ENCODE measurements around the gene RGS7. TPM values are rescaled to one million over a fixed set of nuclear protein-coding genes. Genes with fewer than 3 reads are reported as not detected.

Gene RGS7
- total RNA-seq, 2 donors from 2014 or later: 0.10 to 0.24 TPM

- Histone ChIP-seq H3K27me3 (no peaks in the 10 kb centered on the region), H3K4me1 (no peaks in the 10 kb centered on the region), H3K36me3 (no peaks in the 10 kb centered on the region), H3K9me3 (no peaks in the 10 kb centered on the region), H3K27ac (no peak overlapping the region), H3K4me3 (no peak overlapping the region), H3K9ac (ENCODE audit: low read depth in 2 of 2, low read length in 2 of 2) (no peak overlapping the region)
- intact Hi-C loops (cut with DNase I): no loop called here
- DNase-seq: no peak
- TF ChIP-seq CTCF (IDR thresholded peaks at IDR 0.05): no peak
Measured at GRCh38 chr1:240758296-240758695, 598.7 kb downstream of the RGS7 start.

GRCh38 chr1:240747907-240748306, 609.1 kb downstream of the RGS7 start:
- no peaks in the 10 kb centered on the region for H3K4me1 ChIP-seq
- H3K27ac ChIP-seq: no peak overlapping the region
- no peak overlapping the region for H3K4me3 ChIP-seq
- no peak overlapping the region for H3K9ac ChIP-seq (ENCODE audit: low read depth in 2 of 2, low read length in 2 of 2)
- H3K27me3 ChIP-seq: no peaks in the 10 kb centered on the region
- TF ChIP-seq CTCF (IDR thresholded peaks at IDR 0.05): no peak
- no peaks in the 10 kb centered on the region for H3K9me3 ChIP-seq
- DNase-seq: no peak
- H3K36me3 ChIP-seq: no peaks in the 10 kb centered on the region
- intact Hi-C loops (cut with DNase I): no loop called here

DNA sequence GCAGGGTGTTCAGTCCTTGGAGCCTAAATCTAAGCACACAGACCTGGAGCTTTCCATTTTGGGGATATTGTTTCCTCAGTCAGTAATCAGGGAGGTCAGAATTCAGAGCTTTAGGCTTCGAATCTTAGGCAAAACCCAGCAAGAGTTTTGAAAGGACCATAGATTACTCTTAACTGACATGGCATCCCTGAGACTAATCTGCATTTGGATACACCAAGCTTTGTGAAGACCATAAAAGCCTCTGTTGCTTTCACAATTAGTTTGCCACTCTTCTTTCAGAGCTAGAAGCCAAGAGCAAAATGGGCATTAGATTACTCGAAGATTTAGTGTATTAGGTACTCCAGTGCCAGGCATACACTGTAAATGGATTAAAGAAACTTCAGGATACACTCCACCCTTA, 613.3 kb downstream of the RGS7 start:
- Histone ChIP-seq H3K4me1 (no peaks in the 10 kb centered on the region), H3K9ac (ENCODE audit: low read depth in 2 of 2, low read length in 2 of 2) (no peak overlapping the region), H3K9me3 (no peaks in the 10 kb centered on the region), H3K27ac (no peak overlapping the region), H3K27me3 (no peaks in the 10 kb centered on the region), H3K36me3 (no peaks in the 10 kb centered on the region), H3K4me3 (no peak overlapping the region)
- DNase-seq: no peak
- intact Hi-C loops (cut with DNase I): no loop called here
- no peak for TF ChIP-seq CTCF (IDR thresholded peaks at IDR 0.05)

DNA sequence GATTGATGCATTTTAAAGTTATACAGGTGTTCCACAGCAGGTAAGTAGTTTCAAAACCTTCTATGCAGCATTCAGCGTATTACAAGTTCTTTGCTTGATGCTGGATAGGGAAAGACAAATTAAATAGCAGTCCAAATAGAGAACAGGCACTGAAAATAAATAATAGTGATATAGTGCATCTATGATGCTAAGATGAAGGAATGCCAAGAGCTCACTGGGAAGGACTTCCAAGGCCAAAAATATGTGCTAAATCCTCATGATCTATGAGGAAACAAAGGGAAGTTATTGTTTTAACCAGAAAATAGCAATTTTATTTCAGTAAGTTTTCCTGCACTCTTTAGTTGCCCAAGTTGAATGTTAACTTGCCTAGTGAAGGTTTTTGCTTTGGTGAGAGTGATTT, 617.3 kb downstream of the RGS7 start:
- Histone ChIP-seq H3K27ac (no peak overlapping the region), H3K36me3 (no peaks in the 10 kb centered on the region), H3K4me1 (no peaks in the 10 kb centered on the region), H3K27me3 (no peaks in the 10 kb centered on the region), H3K9me3 (no peaks in the 10 kb centered on the region), H3K4me3 (no peak overlapping the region), H3K9ac (ENCODE audit: low read depth in 2 of 2, low read length in 2 of 2) (no peak overlapping the region)
- DNase-seq: no peak
- no peak for TF ChIP-seq CTCF (IDR thresholded peaks at IDR 0.05)
- intact Hi-C loops (cut with DNase I): no loop called here

- no peak for DNase-seq
- intact Hi-C loops (cut with DNase I): no loop called here
- no peaks in the 10 kb centered on the region for H3K4me1 ChIP-seq
- H3K27me3 ChIP-seq: no peaks in the 10 kb centered on the region
- TF ChIP-seq CTCF (IDR thresholded peaks at IDR 0.05): no peak
- no peak overlapping the region for H3K4me3 ChIP-seq
- no peak overlapping the region for H3K9ac ChIP-seq (ENCODE audit: low read depth in 2 of 2, low read length in 2 of 2)
- H3K9me3 ChIP-seq: no peaks in the 10 kb centered on the region
- no peaks in the 10 kb centered on the region for H3K36me3 ChIP-seq
- no peak overlapping the region for H3K27ac ChIP-seq
Measured at GRCh38 chr1:240739139-240739538, 617.9 kb downstream of the RGS7 start.

- TF ChIP-seq CTCF (IDR thresholded peaks at IDR 0.05): no peak
- no peaks in the 10 kb centered on the region for H3K36me3 ChIP-seq
- no peaks in the 10 kb centered on the region for H3K4me1 ChIP-seq
- intact Hi-C loops (cut with DNase I): no loop called here
- H3K27me3 ChIP-seq: no peaks in the 10 kb centered on the region
- no peak overlapping the region for H3K4me3 ChIP-seq
- H3K9me3 ChIP-seq: no peaks in the 10 kb centered on the region
- H3K27ac ChIP-seq: no peak overlapping the region
- DNase-seq: no peak
- H3K9ac ChIP-seq (ENCODE audit: low read depth in 2 of 2, low read length in 2 of 2): no peak overlapping the region
Measured at GRCh38 chr1:240737766-240738265, 619.2 kb downstream of the RGS7 start.
